RWPE2 (cell line): Measurements from ENCODE around the gene SHFL.

Experiments
- ATAC-seq: fragments of 200-7000 bp; cut with Tn5 transposase; 3 replicates; pipeline ENCODE4 v1.9.1; 2021; ENCODE audit warnings: low read depth
- DNase-seq: peaks from one replicate; pipeline ENCODE4 v3.0.0-alpha.2; 2020; ENCODE audit warnings: low spot score
- H3K27ac ChIP-seq: fragments of 450-650 bp; 2 replicates; pipeline ENCODE4 v1.5.1; 2017; ENCODE audit warnings: mild to moderate bottlenecking; ENCODE audit not compliant: poor library complexity, severe bottlenecking
- H3K27me3 ChIP-seq: fragments of 250-450 bp; sonication (Bioruptor Pico); 2 replicates; pipeline ENCODE4 v1.5.1; 2021; ENCODE audit warnings: mild to moderate bottlenecking, moderate library complexity; ENCODE audit not compliant: insufficient read depth, poor library complexity, severe bottlenecking
- H3K36me3 ChIP-seq: fragments of 250-450 bp; sonication (Bioruptor Pico); 2 replicates; pipeline ENCODE4 v1.5.1; 2020; ENCODE audit warnings: low read depth, mild to moderate bottlenecking, moderate library complexity
- H3K4me1 ChIP-seq: fragments of 250-450 bp; sonication (Bioruptor Pico); 2 replicates; pipeline ENCODE4 v1.5.1; 2021; ENCODE audit warnings: mild to moderate bottlenecking, moderate library complexity; ENCODE audit not compliant: insufficient read depth, poor library complexity, severe bottlenecking
- H3K4me3 ChIP-seq: fragments of 250-450 bp; sonication (Bioruptor Pico); 2 replicates; pipeline ENCODE4 v1.5.1; 2021; ENCODE audit warnings: mild to moderate bottlenecking, moderate library complexity; ENCODE audit not compliant: severe bottlenecking
- H3K9me3 ChIP-seq: fragments of 250-450 bp; sonication (Bioruptor Pico); 2 replicates; pipeline ENCODE4 v1.5.1; 2021; ENCODE audit warnings: mild to moderate bottlenecking, moderate library complexity; ENCODE audit not compliant: severe bottlenecking
- CTCF ChIP-seq: fragments of 450-650 bp; IDR thresholded peaks from one replicate; pipeline ENCODE4 v1.5.1; 2017; ENCODE audit warnings: mild to moderate bottlenecking, moderate library complexity; ENCODE audit not compliant: poor library complexity, severe bottlenecking

SHFL gene

GRCh38 chr19:10095622-10095947 lies 9.5 kb downstream of the SHFL start:
- no peak overlapping the region for H3K27ac ChIP-seq
- peak overlapping the region; percentile 5 for H3K4me3 ChIP-seq
- TF ChIP-seq CTCF = no peak
- no peaks in the 10 kb centered on the region for H3K9me3 ChIP-seq
- H3K27me3 ChIP-seq = no peaks in the 10 kb centered on the region
- peaks cover 9% of the 10 kb centered on the region for H3K36me3 ChIP-seq
- ATAC-seq (no peak), DNase-seq (no peak)
- peaks cover 5% of the 10 kb centered on the region for H3K4me1 ChIP-seq

- Histone ChIP-seq H3K4me3 (peak overlapping the region; percentile 34), H3K36me3 (peaks cover 8% of the 10 kb centered on the region; the same call in 1 of the 2 replicates), H3K27me3 (no peaks in the 10 kb centered on the region), H3K4me1 (peaks cover 5% of the 10 kb centered on the region), H3K27ac (no peak overlapping the region), H3K9me3 (no peaks in the 10 kb centered on the region)
- DNase-seq (no peak), ATAC-seq (peak; percentile 76)
- TF ChIP-seq CTCF = no peak
These were observed 10.0 kb downstream of the SHFL start for GRCh38 chr19:10095948-10096614.

GRCh38 chr19:10096615-10096963 lies 10.5 kb downstream of the SHFL start:
- Histone ChIP-seq H3K4me3 (peak overlapping the region; percentile 34), H3K36me3 (peaks cover 8% of the 10 kb centered on the region; the same call in 1 of the 2 replicates), H3K4me1 (peaks cover 5% of the 10 kb centered on the region), H3K27ac (no peak overlapping the region), H3K27me3 (no peaks in the 10 kb centered on the region), H3K9me3 (no peaks in the 10 kb centered on the region)
- no peak for DNase-seq
- TF ChIP-seq CTCF = no peak
- ATAC-seq = no peak

GRCh38 chr19:10100163-10100785 lies 14.2 kb downstream of the SHFL start:
- Histone ChIP-seq H3K4me1 (peaks cover 5% of the 10 kb centered on the region), H3K4me3 (no peak overlapping the region), H3K27ac (no peak overlapping the region), H3K27me3 (no peaks in the 10 kb centered on the region), H3K9me3 (no peaks in the 10 kb centered on the region), H3K36me3 (no peaks in the 10 kb centered on the region)
- no peak for TF ChIP-seq CTCF
- ATAC-seq = no peak
- no peak for DNase-seq

DNA sequence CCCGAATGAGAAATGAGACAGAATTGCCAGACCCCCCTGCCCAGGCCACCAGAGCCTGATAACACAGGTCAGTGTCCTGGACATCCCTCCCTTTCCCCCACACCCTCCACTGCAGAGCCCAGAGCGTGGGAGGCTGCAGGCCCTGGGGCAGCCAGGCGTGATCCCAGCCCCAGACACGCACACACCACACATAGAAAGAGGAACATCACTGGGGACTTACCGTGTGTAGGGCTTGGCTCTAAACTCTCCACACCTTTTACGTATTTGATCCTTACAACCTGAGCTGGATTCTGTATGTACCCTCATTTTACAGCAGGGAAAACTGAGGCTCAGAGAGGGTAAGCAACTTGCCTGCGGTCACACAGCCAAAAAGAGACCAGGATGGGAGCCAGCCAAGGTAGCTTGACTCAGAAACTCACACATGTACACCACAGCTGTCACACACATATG lies 16.7 kb downstream of the SHFL start:
- no peak for TF ChIP-seq CTCF
- Histone ChIP-seq H3K36me3 (peaks cover 9% of the 10 kb centered on the region), H3K9me3 (no peaks in the 10 kb centered on the region), H3K27ac (no peak overlapping the region), H3K4me1 (peaks cover 6% of the 10 kb centered on the region), H3K27me3 (no peaks in the 10 kb centered on the region), H3K4me3 (no peak overlapping the region)
- ATAC-seq (no peak), DNase-seq (no peak)
